Omental fat pad (tissue), 4 donors: Measurements from ENCODE around the gene PRKAG2. TPM values are rescaled to one million over a fixed set of nuclear protein-coding genes. Genes with fewer than 3 reads are reported as not detected.

ENCODE experiments used
- ATAC-seq: fragments of 150-250 bp; one replicate; pipeline ENCODE4 v1.9.1; 2016; ENCODE audit warnings: mild to moderate bottlenecking, moderate library complexity; ENCODE audit not compliant: low FRiP score
- DNase-seq: peaks from one replicate; pipeline ENCODE4 v3.0.0-alpha.2; 2019; ENCODE audit warnings: low spot score
- CTCF ChIP-seq, 3 donors: fragments of 450-650 bp; IDR thresholded peaks; one replicate each; pipeline ENCODE4 v1.5.1; 2016 to 2017; ENCODE audit warnings: antibody characterized with exemption in 3 of 3, mild to moderate bottlenecking in 3 of 3, moderate library complexity in 2 of 3
- total RNA-seq, 4 donors: library from RNA; depleted of rRNA; stranded (reverse); fragments of >200 nt; gene quantifications; one replicate each; pipeline ENCODE4 v1.1.0, GENCODE V29; 2016

PRKAG2 gene
- total RNA-seq, 4 donors from 2014 or later, result 31.6 to 49.5 (median 36.9) TPM

DNA sequence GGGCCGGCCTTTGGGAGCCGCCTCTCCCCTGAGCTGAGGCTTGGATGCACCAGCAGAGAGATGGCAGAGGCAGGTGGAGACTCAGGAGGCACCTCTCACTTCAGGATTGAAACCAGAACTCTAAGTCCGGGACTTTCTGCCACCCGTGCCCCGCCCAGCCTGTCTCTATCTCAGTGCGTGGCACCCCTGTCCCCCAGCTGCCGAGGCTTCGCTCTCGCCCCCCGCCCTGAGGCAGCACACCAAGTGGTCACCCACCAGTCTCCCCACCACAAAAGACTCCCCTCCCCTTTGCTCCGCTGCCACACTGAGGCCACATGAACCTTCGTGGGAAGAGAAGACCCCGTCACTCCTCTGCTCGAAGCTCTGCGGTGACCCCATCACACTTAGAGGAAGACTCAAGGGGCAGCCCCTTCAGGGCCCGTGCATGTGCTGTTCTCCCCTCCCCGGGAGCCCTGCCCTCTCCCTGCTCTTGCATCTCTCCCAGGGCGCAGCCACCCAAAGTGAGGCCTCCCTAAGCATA is 166.7 kb downstream of the PRKAG2 start:
- ATAC-seq, result no peak
- DNase-seq, result no peak
- TF ChIP-seq CTCF (IDR thresholded peaks at IDR 0.05), result no peak

- no peak for TF ChIP-seq CTCF (IDR thresholded peaks at IDR 0.05)
- ATAC-seq (no peak), DNase-seq (no peak)
These were observed 167.5 kb downstream of the PRKAG2 start for GRCh38 chr7:151709141-151710038.

DNA sequence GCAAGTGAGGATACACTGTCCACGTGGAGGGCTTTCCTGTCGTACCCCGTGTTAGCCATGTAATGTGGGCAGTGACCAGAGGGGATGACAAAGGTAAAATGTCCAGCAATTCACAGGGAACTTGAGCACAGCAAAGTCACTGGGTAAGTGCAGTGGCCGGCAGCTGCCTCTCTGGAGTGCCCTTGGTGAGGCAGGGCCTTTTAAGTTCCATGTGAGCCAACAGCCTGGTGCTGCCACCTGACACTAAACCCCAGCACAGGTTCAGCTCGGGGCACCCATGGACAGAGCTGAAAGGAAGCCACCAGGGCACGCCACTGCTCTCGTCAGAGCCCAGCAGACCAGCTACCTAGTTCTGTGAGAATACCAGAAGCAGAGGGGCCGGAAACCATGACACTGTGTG is 168.3 kb downstream of the PRKAG2 start:
- ATAC-seq, result no peak
- no peak for DNase-seq
- no peak for TF ChIP-seq CTCF (IDR thresholded peaks at IDR 0.05)

DNA sequence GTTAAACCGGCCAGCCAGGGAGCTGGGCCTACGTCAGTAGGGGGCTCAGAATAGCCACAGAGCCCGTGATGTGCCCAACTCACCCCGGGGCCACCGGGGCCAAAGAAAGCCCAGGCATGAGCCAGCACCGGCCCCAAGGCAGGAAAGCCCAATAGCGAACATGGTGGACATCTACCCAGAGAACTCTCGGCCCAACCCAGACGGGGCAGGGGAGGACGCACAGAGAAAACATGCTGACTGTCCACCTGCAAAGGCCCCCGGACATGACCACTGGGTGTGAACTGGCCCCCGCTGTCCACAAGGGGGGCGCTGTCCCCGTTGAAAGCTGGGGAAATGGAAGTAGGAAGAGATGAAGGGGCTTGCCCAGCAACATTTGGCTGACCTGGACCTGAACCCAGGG is 169.2 kb downstream of the PRKAG2 start:
- DNase-seq (no peak), ATAC-seq (no peak)
- TF ChIP-seq CTCF (IDR thresholded peaks at IDR 0.05), result no peak

- TF ChIP-seq CTCF (IDR thresholded peaks at IDR 0.05), result no peak
- no peak for DNase-seq
- ATAC-seq, result no peak
These were observed 169.8 kb downstream of the PRKAG2 start for GRCh38 chr7:151707105-151707469.

GRCh38 chr7:151706277-151707104 is 170.4 kb downstream of the PRKAG2 start:
- ATAC-seq, result no peak
- no peak for DNase-seq
- no peak for TF ChIP-seq CTCF (IDR thresholded peaks at IDR 0.05)
